Measurements from ENCODE around the gene TECPR2.

- TF ChIP-seq, protein P1, sequence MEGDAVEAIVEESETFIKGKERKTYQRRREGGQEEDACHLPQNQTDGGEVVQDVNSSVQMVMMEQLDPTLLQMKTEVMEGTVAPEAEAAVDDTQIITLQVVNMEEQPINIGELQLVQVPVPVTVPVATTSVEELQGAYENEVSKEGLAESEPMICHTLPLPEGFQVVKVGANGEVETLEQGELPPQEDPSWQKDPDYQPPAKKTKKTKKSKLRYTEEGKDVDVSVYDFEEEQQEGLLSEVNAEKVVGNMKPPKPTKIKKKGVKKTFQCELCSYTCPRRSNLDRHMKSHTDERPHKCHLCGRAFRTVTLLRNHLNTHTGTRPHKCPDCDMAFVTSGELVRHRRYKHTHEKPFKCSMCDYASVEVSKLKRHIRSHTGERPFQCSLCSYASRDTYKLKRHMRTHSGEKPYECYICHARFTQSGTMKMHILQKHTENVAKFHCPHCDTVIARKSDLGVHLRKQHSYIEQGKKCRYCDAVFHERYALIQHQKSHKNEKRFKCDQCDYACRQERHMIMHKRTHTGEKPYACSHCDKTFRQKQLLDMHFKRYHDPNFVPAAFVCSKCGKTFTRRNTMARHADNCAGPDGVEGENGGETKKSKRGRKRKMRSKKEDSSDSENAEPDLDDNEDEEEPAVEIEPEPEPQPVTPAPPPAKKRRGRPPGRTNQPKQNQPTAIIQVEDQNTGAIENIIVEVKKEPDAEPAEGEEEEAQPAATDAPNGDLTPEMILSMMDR (conservative IDR thresholded peaks at IDR 0.05) = no peak
- TF ChIP-seq EZH2 (IDR thresholded peaks at IDR 0.05; ENCODE audit: low read depth) = no peak
Measured at GRCh38 chr14:102342238-102342637, 20.5 kb upstream of the TECPR2 start.

Data from PC-9 (cell line).